HCT116 (cell line): ENCODE data around the gene CD83. TPM values are rescaled to one million over a fixed set of nuclear protein-coding genes. Genes with fewer than 3 reads are reported as not detected.

Experiments
- ATAC-seq: fragments of 200-7000 bp; cut with Tn5 transposase; 2 replicates; pipeline ENCODE4 v1.9.1; 2020; ENCODE audit warnings: mild to moderate bottlenecking, moderate library complexity
- BruUV-seq: library from RNA; stranded (reverse); fragments of 400-500 nt; replicated peaks from 2 replicates; lab custom pipeline; 2021; lab: Mats Ljungman, UMichigan
- CTCF ChIA-PET: fragments of 300-600 bp; sonication (Branson Sonifier 250); formaldehyde crosslinking; loops from one replicate; lab custom pipeline; 2021; ENCODE audit warnings: antibody characterized with exemption; lab: Charles Lee
- POLR2A ChIA-PET: fragments of 300-600, 350-600 bp; sonication (Branson Sonifier 250); formaldehyde crosslinking; loops from one replicate; lab custom pipeline; 2021; ENCODE audit warnings: antibody characterized with exemption; lab: Charles Lee
- RAD21 ChIA-PET, 2 experiments: fragments of 300-600 bp; sonication (Branson Sonifier 250); formaldehyde crosslinking; loops; one replicate each; lab custom pipeline; 2023; ENCODE audit warnings: low total read pairs in 2 of 2; ENCODE audit not compliant: uncharacterized antibody in 2 of 2, unreplicated experiment in 2 of 2, low non-redundant PET in 1 of 2; lab: Charles Lee
- DNase-seq: peaks from one replicate; pipeline ENCODE4 v3.0.0-alpha.2; 2010; ENCODE audit warnings: low read depth, low spot score
- H2AFZ ChIP-seq: fragments of 200-600 bp; shearing (Covaris generic), sonication (generic); 2 replicates; pipeline ENCODE4 v1.6.1; 2017; ENCODE audit warnings: low read depth, mixed run types, mixed read lengths, antibody characterized with exemption, low read length; ENCODE audit not compliant: poor library complexity, severe bottlenecking
- H3K27ac ChIP-seq: 2 replicates; pipeline ENCODE4 v1.5.1; 2012; ENCODE audit warnings: low read depth, low read length
- H3K27me3 ChIP-seq: fragments of 200-600 bp; sonication (generic); 2 replicates; pipeline ENCODE4 v1.6.1; 2016; ENCODE audit warnings: mixed run types, low read length, mixed read lengths; ENCODE audit not compliant: insufficient read depth
- H3K36me3 ChIP-seq, 2 experiments: fragments of 200-500 bp in 1 of 2; fragments of 200-600 bp in 1 of 2; sonication (Bioruptor generic) in 1 of 2; sonication (generic) in 1 of 2; 2 replicates each; pipeline versions ENCODE4 v1.5.1 to v1.6.1; 2014 to 2016; ENCODE audit warnings: low read length in 2 of 2, inconsistent platforms in 1 of 2, mixed read lengths in 1 of 2, mixed run types in 1 of 2; ENCODE audit not compliant: insufficient read depth in 2 of 2, control insufficient read depth in 1 of 2
- H3K4me1 ChIP-seq, 2 experiments: fragments of 200-600 bp in 1 of 2; sonication (generic) in 1 of 2; 2 replicates each; pipeline versions ENCODE4 v1.5.1 to v1.6.1; 2012 to 2017; ENCODE audit warnings: low read length in 2 of 2, inconsistent platforms in 1 of 2, mild to moderate bottlenecking in 1 of 2, mixed read lengths in 1 of 2, mixed run types in 1 of 2, moderate library complexity in 1 of 2; ENCODE audit not compliant: insufficient read depth in 2 of 2, control insufficient read depth in 1 of 2
- H3K4me2 ChIP-seq: fragments of 200-600 bp; sonication (generic); 2 replicates; pipeline ENCODE4 v1.6.1; 2017; ENCODE audit warnings: mixed run types, low read length, mixed read lengths
- H3K4me3 ChIP-seq, 2 experiments: fragments of 200-600 bp in 1 of 2; sonication (generic) in 1 of 2; replicated peaks in 1 of 2; 2 replicates each; pipeline ENCODE4 v1.5.1; 2011 to 2016; ENCODE audit warnings: low read length in 2 of 2, control low read depth in 1 of 2, low read depth in 1 of 2, mild to moderate bottlenecking in 1 of 2, mixed read lengths in 1 of 2, mixed run types in 1 of 2
- H3K79me2 ChIP-seq: fragments of 200-600 bp; sonication (generic); 2 replicates; pipeline ENCODE4 v1.6.1; 2017; ENCODE audit warnings: mild to moderate bottlenecking, mixed run types, low read length, moderate library complexity, mixed read lengths; ENCODE audit not compliant: insufficient read depth
- H3K9ac ChIP-seq: fragments of 200-600 bp; sonication (generic); 2 replicates; pipeline ENCODE4 v1.6.1; 2016; ENCODE audit warnings: low read length, mixed read lengths
- H3K9me2 ChIP-seq: fragments of 200-600 bp; sonication (generic), shearing (Covaris generic); 2 replicates; pipeline ENCODE4 v1.6.1; 2017; ENCODE audit warnings: mixed run types, mild to moderate bottlenecking, moderate library complexity; ENCODE audit not compliant: insufficient read depth
- H3K9me3 ChIP-seq, 2 experiments: fragments of 200-500 bp in 1 of 2; fragments of 200-600 bp in 1 of 2; sonication (Bioruptor generic) in 1 of 2; sonication (generic) in 1 of 2; 2 replicates each; pipeline ENCODE4 v1.6.1; 2014 to 2017; ENCODE audit warnings: low read length in 2 of 2, mixed read lengths in 2 of 2, inconsistent platforms in 1 of 2, low read depth in 1 of 2, mild to moderate bottlenecking in 1 of 2, mixed run types in 1 of 2, moderate library complexity in 1 of 2; ENCODE audit not compliant: control insufficient read depth in 1 of 2, insufficient read depth in 1 of 2
- H4K20me1 ChIP-seq: fragments of 200-600 bp; sonication (generic), shearing (Covaris generic); 2 replicates; pipeline ENCODE4 v1.6.1; 2017; ENCODE audit warnings: mixed run types, mild to moderate bottlenecking, moderate library complexity; ENCODE audit not compliant: insufficient read depth
- CBX3 ChIP-seq: IDR thresholded peaks from 2 replicates; pipeline ENCODE4 v1.6.1; 2012; ENCODE audit warnings: low read depth
- CEBPB ChIP-seq: IDR thresholded peaks from 2 replicates; pipeline ENCODE4 v1.6.1; 2012; ENCODE audit warnings: low read depth
- ELF1 ChIP-seq: IDR thresholded peaks from 2 replicates; pipeline ENCODE4 v1.6.1; 2012; ENCODE audit warnings: low read depth, borderline replicate concordance
- EZH2 ChIP-seq: fragments of 200-600 bp; sonication (generic); IDR thresholded peaks from 2 replicates; pipeline ENCODE4 v1.6.1; 2017; ENCODE audit warnings: antibody characterized with exemption, mixed run types
- EZH2phosphoT487 ChIP-seq: fragments of 200-600 bp; IDR thresholded peaks from 2 replicates; pipeline ENCODE4 v1.6.1; 2018; ENCODE audit warnings: antibody characterized with exemption, borderline replicate concordance
- POLR2AphosphoS5 ChIP-seq: IDR thresholded peaks from 2 replicates; pipeline ENCODE4 v1.6.1; 2011; ENCODE audit warnings: mild to moderate bottlenecking, low read depth, low read length, moderate library complexity
- SIN3A ChIP-seq: IDR thresholded peaks from 2 replicates; pipeline ENCODE4 v1.6.1; 2012; ENCODE audit warnings: low read depth
- TCF7L2 ChIP-seq: IDR thresholded peaks from 2 replicates; pipeline ENCODE4 v1.7.0; 2011; ENCODE audit warnings: borderline replicate concordance, inconsistent platforms; ENCODE audit not compliant: insufficient read depth, insufficient read length; ENCODE audit errors: extremely low read depth
- ZFX ChIP-seq: fragments of 450-650 bp; IDR thresholded peaks from 2 replicates; pipeline ENCODE4 v1.6.1; 2017
- ZNF274 ChIP-seq: fragments of 200-500 bp; sonication (Bioruptor generic); IDR thresholded peaks from 2 replicates; pipeline ENCODE4 v1.6.1; 2014; ENCODE audit warnings: mild to moderate bottlenecking, low read depth, low read length, inconsistent platforms
- intact Hi-C: fragments of 100-400 bp; cut with micrococcal nuclease; formaldehyde crosslinking; loops from 2 replicates; pipeline ENCODE4 v1.10.0; 2022
- total RNA-seq: library from RNA; stranded (reverse); gene quantifications from one replicate; pipeline ENCODE4 v1.2.1, GENCODE V29; 2021; ENCODE audit not compliant: unreplicated experiment
- TF ChIP-seq, protein P1 (sequence below): IDR thresholded peaks from 2 replicates; pipeline ENCODE4 v1.6.1; 2012
- TF ChIP-seq, protein P2 (sequence below), 3 experiments: fragments of 200-600 bp in 1 of 3; sonication (generic) in 1 of 3; IDR thresholded peaks in 2 of 3; conservative IDR thresholded peaks in 1 of 3; 2 replicates each; pipeline ENCODE4 v1.5.1; 2012 to 2017; ENCODE audit warnings: low read depth in 2 of 3, low read length in 2 of 3, antibody characterized with exemption in 1 of 3, borderline replicate concordance in 1 of 3, control low read depth in 1 of 3, mild to moderate bottlenecking in 1 of 3, mixed read lengths in 1 of 3, mixed run types in 1 of 3, moderate library complexity in 1 of 3; ENCODE audit not compliant: insufficient read depth in 1 of 3

The CD83 gene
- total RNA-seq, 1 experiment from 2014 or later = 6.0 TPM

DNA sequence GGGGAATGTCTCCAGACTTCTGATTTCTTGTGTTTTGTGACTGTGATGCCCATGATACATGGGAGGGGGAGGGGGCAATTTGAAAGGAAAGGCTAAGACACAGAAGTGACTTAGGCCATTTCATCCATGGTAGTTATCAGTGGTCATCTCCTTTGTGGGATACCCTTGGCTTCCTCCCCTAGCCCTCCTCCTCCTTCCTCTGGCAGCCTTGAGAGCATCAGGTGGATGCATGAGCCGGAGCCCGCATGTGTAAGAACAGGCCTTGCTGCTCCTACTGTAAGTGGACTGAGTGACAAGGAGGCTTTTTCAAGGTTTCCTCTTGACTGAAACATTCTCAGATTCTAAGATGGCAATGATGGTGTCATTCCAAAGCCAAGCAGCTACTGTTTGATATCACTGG lies 874 bp downstream of the CD83 start:
- ChIA-PET POLR2A (no interaction called here), CTCF (no interaction called here), RAD21 (no interaction called here)
- no peaks in the 10 kb centered on the region for H3K9me2 ChIP-seq
- no peaks in the 10 kb centered on the region for H3K9me3 ChIP-seq
- BruUV-seq = TSS peak; percentile 46
- no peaks in the 10 kb centered on the region for H3K79me2 ChIP-seq
- H3K27me3 ChIP-seq = no peaks in the 10 kb centered on the region
- H4K20me1 ChIP-seq = no peaks in the 10 kb centered on the region
- H2AFZ ChIP-seq = no peak overlapping the region
- peak overlapping the region; percentile 61; the same call in 1 of the 2 replicates for H3K9ac ChIP-seq
- ATAC-seq = no peak
- H3K27ac ChIP-seq = no peak overlapping the region
- intact Hi-C loops = no loop called here
- TF ChIP-seq ZNF274 (no peak), ELF1 (no peak), CEBPB (no peak), EZH2 (no peak), POLR2AphosphoS5 (no peak), SIN3A (no peak), CBX3 (no peak), TCF7L2 (no peak), ZFX (no peak), EZH2phosphoT487 (no peak)
- TF ChIP-seq, protein P1, sequence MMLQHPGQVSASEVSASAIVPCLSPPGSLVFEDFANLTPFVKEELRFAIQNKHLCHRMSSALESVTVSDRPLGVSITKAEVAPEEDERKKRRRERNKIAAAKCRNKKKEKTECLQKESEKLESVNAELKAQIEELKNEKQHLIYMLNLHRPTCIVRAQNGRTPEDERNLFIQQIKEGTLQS = no peak
- TF ChIP-seq, protein P2, sequence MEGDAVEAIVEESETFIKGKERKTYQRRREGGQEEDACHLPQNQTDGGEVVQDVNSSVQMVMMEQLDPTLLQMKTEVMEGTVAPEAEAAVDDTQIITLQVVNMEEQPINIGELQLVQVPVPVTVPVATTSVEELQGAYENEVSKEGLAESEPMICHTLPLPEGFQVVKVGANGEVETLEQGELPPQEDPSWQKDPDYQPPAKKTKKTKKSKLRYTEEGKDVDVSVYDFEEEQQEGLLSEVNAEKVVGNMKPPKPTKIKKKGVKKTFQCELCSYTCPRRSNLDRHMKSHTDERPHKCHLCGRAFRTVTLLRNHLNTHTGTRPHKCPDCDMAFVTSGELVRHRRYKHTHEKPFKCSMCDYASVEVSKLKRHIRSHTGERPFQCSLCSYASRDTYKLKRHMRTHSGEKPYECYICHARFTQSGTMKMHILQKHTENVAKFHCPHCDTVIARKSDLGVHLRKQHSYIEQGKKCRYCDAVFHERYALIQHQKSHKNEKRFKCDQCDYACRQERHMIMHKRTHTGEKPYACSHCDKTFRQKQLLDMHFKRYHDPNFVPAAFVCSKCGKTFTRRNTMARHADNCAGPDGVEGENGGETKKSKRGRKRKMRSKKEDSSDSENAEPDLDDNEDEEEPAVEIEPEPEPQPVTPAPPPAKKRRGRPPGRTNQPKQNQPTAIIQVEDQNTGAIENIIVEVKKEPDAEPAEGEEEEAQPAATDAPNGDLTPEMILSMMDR (IDR thresholded peaks at IDR 0.05 in 2 of 3, conservative IDR thresholded peaks at IDR 0.05 in 1 of 3; ENCODE audit: borderline replicate concordance in 1 of 3, insufficient read depth in 1 of 3, low read depth in 2 of 3, low read length in 2 of 3) = no peak
- peak overlapping the region; percentile 62 to 68 for H3K4me3 ChIP-seq
- H3K4me2 ChIP-seq = peak overlapping the region; percentile 96
- H3K36me3 ChIP-seq = no peaks in the 10 kb centered on the region
- peaks cover 5 to 19% of the 10 kb centered on the region in 2 experiments; a peak in 3 of 4 replicates for H3K4me1 ChIP-seq
- DNase-seq = no peak
